Measurements from ENCODE around the gene TCEAL4.

- no peak for TF ChIP-seq NFYB (CRISPR knock-in tag; IDR thresholded peaks at IDR 0.05)
- TF ChIP-seq CTCF (CRISPR knock-in tag; IDR thresholded peaks at IDR 0.05): no peak
- TF ChIP-seq NFKB2 (CRISPR knock-in tag; IDR thresholded peaks at IDR 0.05; ENCODE audit: borderline replicate concordance): no peak
- TF ChIP-seq MNT (IDR thresholded peaks at IDR 0.05): no peak
- TF ChIP-seq CERS6 (CRISPR knock-in tag; IDR thresholded peaks at IDR 0.05): no peak
- no peak for TF ChIP-seq BCL6 (CRISPR knock-in tag; IDR thresholded peaks at IDR 0.05)
Observed at GRCh38 chrX:103607364-103608305, 22.3 kb downstream of the TCEAL4 start, which contains the start of gene TCEAL3.

Data from HepG2 (cell line).